Measurements from ENCODE around the gene ZBTB45.
A peak's percentile ranks its signal among the peaks of the same experiment; 100 is the strongest.
"Not testable (repeated sequence)": the region's sequence is repeated elsewhere in the genome, so short reads cannot be mapped to it uniquely, and the experiment has no call there.

ZBTB45 gene

DNA sequence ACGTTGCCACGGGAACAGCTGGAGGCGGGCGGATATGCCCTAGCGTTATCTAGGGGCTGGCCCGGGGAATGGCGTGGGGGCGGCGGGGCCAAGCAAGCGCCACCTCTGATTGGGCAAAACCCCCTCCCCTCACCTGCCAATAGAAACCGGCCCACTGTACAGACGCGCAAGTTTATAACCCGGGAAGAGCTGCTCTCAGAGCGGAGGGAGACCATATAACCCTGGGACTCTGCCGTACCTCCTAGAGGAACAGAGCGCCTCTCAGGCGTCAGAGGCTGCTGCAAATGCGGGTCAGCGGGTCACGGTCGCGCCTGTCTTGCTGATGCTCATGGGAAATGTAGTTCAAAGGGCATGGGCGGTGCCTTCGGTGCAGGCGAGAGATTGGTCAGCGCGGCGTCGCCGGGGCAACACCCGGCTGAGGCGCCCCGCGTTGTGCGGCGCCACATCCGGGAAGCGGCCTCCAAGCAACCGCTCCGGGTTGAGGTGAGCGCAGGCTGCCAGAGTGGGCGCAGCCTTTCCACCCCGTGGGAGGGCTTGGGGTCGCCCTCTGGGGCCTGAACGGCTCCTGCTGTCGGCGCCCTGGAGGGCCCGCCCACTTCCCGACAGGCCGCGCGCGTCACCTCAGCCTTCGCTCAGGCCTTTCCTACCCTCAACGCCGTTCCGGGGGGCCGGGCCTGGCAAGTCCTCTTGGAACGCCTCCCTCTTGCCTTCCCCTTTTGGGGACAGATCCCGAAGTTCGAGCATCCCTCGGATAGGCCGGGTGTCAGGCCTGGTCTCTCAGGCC lies 43.7 kb downstream of the ZBTB45 start, which contains the start of gene ZNF446:
Gene ZNF446 (plus strand): TSS at position 639 of the 784 bp plus-strand sequence. CDS start 867 bp downstream, outside the sequence.
- peak; percentile 56 for TF ChIP-seq MYC (IDR thresholded peaks at IDR 0.05; ENCODE audit: low read depth, low read length)
- TF ChIP-seq, protein P1, sequence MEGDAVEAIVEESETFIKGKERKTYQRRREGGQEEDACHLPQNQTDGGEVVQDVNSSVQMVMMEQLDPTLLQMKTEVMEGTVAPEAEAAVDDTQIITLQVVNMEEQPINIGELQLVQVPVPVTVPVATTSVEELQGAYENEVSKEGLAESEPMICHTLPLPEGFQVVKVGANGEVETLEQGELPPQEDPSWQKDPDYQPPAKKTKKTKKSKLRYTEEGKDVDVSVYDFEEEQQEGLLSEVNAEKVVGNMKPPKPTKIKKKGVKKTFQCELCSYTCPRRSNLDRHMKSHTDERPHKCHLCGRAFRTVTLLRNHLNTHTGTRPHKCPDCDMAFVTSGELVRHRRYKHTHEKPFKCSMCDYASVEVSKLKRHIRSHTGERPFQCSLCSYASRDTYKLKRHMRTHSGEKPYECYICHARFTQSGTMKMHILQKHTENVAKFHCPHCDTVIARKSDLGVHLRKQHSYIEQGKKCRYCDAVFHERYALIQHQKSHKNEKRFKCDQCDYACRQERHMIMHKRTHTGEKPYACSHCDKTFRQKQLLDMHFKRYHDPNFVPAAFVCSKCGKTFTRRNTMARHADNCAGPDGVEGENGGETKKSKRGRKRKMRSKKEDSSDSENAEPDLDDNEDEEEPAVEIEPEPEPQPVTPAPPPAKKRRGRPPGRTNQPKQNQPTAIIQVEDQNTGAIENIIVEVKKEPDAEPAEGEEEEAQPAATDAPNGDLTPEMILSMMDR (IDR thresholded peaks at IDR 0.05; ENCODE audit: low read depth, low read length), result no peak
- TF ChIP-seq, protein P2, sequence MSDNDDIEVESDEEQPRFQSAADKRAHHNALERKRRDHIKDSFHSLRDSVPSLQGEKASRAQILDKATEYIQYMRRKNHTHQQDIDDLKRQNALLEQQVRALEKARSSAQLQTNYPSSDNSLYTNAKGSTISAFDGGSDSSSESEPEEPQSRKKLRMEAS (IDR thresholded peaks at IDR 0.05; ENCODE audit: low read depth, low read length), result peak; percentile 26; the same call in 1 of the 2 replicates
- TF ChIP-seq POLR2A (IDR thresholded peaks at IDR 0.05; ENCODE audit: extremely low read depth, insufficient read length), result peak; percentile 50
- peak; percentile 98 for DNase-seq (ENCODE audit: low read depth)
- peak within 1 kb of the TSS; percentile 50 for H3K4me3 ChIP-seq (ENCODE audit: low read depth, low read length)

DNA sequence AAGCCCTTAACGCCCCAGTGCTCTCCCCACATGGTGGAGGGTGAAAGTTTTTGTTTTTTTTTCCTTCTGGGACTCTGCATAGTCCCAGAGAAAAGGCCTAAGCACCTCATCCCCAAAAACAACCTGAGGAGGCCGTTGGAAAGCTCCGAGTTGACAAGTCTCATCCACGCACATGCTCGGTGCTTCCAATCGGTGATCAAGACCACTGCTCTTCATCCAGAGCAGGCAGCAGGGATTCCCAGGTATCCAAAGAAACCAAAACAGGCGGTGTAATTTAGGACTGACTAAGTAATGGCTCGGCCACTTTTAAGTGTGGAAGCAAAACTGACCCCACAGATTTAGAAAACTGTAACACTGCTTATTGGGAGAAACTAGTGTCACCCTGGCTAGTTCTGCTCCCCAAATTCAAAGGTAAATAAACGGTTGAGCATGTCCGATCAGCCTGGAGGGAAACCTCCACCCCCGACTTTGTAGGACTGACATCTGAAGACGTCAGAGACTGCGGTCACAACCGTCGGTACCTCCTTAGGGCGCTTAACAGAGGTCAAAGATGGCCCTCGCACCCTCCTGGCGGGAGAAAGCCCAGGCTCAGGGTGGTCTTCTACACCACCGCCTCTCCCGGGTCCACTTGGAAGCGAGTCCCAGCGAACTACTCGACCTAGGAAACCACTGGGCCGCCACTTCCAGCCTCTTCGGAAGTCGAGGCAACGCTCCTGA lies 44.5 kb downstream of the ZBTB45 start:
- H3K4me3 ChIP-seq (ENCODE audit: low read depth, low read length), result peak overlapping the region; percentile 50
- no peak for TF ChIP-seq POLR2A (IDR thresholded peaks at IDR 0.05; ENCODE audit: extremely low read depth, insufficient read length)
- TF ChIP-seq, protein P1 (IDR thresholded peaks at IDR 0.05; ENCODE audit: low read depth, low read length), result no peak
- TF ChIP-seq MYC (IDR thresholded peaks at IDR 0.05; ENCODE audit: low read depth, low read length), result no peak
- TF ChIP-seq, protein P2 (IDR thresholded peaks at IDR 0.05; ENCODE audit: low read depth, low read length), result no peak
- no peak for DNase-seq (ENCODE audit: low read depth)

DNA sequence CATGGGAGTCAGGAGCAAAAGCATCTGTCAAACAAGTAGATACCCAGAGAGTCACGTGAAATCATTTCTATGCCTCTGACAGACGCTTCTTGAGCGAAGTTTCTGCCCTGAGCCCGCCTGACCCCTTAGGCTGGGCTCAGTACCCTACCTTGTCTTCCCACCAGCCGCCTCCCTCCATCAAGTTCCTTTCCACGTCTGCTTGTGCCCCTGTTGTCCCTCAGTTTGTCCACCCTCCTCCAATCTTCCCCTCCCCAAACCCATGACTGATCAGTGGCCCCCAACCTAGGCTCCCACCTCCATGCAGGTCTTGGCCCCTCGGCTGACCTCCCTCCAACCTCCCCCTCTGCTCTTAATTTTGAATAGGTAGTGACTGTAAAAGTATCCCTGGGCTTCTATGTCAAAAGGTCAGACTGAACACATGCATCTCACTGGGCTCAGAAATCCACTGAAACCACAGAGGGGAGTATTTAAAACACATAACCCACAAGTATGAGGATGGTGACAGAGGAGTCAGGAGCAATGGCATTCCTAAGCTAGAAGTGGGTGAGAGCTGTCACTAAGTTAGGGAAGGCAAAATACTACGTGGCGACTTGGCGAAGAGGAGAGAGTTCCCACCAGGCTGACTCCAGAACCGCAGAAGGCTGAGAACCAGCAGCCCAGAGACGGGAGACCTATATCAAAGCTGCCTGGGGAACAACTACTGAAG lies 45.2 kb downstream of the ZBTB45 start:
- no peak overlapping the region for H3K4me3 ChIP-seq (ENCODE audit: low read depth, low read length)
- DNase-seq (ENCODE audit: low read depth), result no peak
- TF ChIP-seq MYC (IDR thresholded peaks at IDR 0.05; ENCODE audit: low read depth, low read length) (no peak), POLR2A (IDR thresholded peaks at IDR 0.05; ENCODE audit: extremely low read depth, insufficient read length) (no peak)
- TF ChIP-seq, protein P2 (IDR thresholded peaks at IDR 0.05; ENCODE audit: low read depth, low read length), result no peak
- TF ChIP-seq, protein P1 (IDR thresholded peaks at IDR 0.05; ENCODE audit: low read depth, low read length), result no peak

DNA sequence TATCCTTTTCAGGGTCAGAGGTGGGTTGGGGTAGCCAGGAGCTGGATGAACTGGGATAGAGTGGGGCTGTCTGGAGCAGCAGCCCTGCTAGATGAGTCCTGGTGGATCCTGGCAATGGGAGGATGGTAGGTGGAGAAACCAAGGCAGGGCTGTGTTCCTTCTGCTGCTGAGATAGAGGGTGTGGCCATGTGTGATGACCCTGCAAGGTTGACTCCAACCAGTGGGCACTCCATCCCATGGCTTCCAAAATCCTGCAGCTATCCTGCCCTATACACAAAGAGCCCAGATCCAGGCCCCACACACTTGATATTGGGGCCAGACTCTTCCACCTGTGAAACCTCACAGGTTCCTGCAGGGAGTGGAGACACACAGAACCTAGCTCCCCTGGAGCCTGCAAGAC lies 45.8 kb downstream of the ZBTB45 start:
- TF ChIP-seq MYC (IDR thresholded peaks at IDR 0.05; ENCODE audit: low read depth, low read length) (no peak), POLR2A (IDR thresholded peaks at IDR 0.05; ENCODE audit: extremely low read depth, insufficient read length) (no peak)
- TF ChIP-seq, protein P2 (IDR thresholded peaks at IDR 0.05; ENCODE audit: low read depth, low read length), result no peak
- TF ChIP-seq, protein P1 (IDR thresholded peaks at IDR 0.05; ENCODE audit: low read depth, low read length), result no peak
- no peak for DNase-seq (ENCODE audit: low read depth)
- H3K4me3 ChIP-seq (ENCODE audit: low read depth, low read length), result no peak overlapping the region

DNA sequence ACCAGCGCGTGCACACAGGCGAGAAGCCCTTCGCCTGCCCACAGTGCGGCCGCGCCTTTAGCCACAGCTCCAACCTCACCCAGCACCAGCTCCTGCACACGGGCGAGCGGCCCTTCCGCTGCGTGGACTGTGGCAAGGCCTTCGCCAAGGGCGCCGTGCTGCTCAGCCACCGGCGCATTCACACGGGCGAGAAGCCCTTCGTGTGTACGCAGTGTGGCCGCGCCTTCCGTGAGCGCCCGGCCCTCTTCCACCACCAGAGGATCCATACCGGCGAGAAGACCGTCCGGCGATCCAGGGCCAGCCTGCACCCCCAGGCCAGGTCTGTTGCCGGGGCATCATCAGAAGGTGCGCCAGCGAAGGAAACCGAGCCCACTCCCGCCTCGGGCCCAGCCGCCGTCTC lies 47.9 kb downstream of the ZBTB45 start:
- H3K4me3 ChIP-seq (ENCODE audit: low read depth, low read length), result no peak overlapping the region
- TF ChIP-seq, protein P2 (IDR thresholded peaks at IDR 0.05; ENCODE audit: low read depth, low read length), result no peak
- TF ChIP-seq MYC (IDR thresholded peaks at IDR 0.05; ENCODE audit: low read depth, low read length), result no peak
- no peak for TF ChIP-seq POLR2A (IDR thresholded peaks at IDR 0.05; ENCODE audit: extremely low read depth, insufficient read length)
- TF ChIP-seq, protein P1 (IDR thresholded peaks at IDR 0.05; ENCODE audit: low read depth, low read length), result no peak
- no peak for DNase-seq (ENCODE audit: low read depth)

DNA sequence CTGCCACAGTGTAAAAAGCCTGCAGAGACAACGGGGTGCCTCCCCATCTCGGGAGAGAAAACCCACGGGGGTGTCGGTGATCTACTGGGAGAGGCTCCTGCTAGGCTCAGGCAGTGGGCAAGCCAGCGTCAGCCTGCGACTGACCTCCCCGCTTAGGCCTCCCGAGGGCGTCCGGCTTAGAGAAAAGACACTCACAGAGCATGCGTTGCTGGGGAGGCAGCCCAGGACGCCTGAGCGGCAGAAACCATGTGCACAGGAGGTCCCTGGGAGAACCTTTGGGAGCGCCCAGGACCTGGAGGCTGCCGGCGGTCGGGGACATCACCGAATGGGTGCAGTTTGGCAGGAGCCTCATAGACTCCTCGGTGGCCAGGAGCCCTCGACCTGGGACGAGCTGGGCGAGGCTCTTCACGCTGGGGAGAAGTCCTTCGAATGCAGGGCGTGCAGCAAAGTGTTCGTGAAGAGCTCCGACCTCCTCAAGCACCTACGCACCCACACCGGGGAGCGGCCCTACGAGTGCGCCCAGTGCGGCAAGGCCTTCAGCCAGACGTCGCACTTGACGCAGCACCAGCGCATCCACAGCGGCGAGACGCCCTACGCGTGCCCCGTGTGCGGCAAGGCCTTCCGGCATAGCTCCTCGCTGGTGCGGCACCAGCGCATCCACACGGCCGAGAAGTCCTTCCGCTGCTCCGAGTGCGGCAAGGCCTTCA lies 48.6 kb downstream of the ZBTB45 start:
- not testable (repeated sequence) for DNase-seq (ENCODE audit: low read depth); H3K4me3 ChIP-seq (ENCODE audit: low read depth, low read length)

Measured in NB4 (cell line).